Lower leg skin (tissue), 3 donors: ENCODE measurements around the gene FOXP1.

Source experiments
- CTCF ChIP-seq, 3 donors: fragments of 450-650 bp; IDR thresholded peaks; one replicate each; pipeline ENCODE4 v1.5.1; 2016; ENCODE audit warnings: antibody characterized with exemption in 3 of 3, mild to moderate bottlenecking in 3 of 3, moderate library complexity in 2 of 3
- POLR2A ChIP-seq, 2 donors: fragments of 450-650 bp; IDR thresholded peaks; one replicate each; pipeline ENCODE4 v1.6.1; 2016 to 2017; ENCODE audit warnings: antibody characterized with exemption in 2 of 2, mild to moderate bottlenecking in 1 of 2, moderate library complexity in 1 of 2

- TF ChIP-seq CTCF (IDR thresholded peaks at IDR 0.05), result no peak
- no peak for TF ChIP-seq POLR2A (IDR thresholded peaks at IDR 0.05)
Measured at GRCh38 chr3:70947579-70947978, 635.9 kb downstream of the FOXP1 start.
